Activated T-cell treated with anti-CD3 and anti-CD28 coated beads, Interleukin-2, amount 50 U/mL, for 24 hours (primary cell): ENCODE results near the gene RTN4RL1.
A peak's percentile ranks its signal among the peaks of the same experiment; 100 is the strongest.
"Not testable (repeated sequence)": the region's sequence is repeated elsewhere in the genome, so short reads cannot be mapped to it uniquely, and the experiment has no call there.

ENCODE experiments used
- DNase-seq: peaks from one replicate; pipeline ENCODE4 v3.0.0-alpha.2; 2020
- H3K27ac Mint-ChIP-seq: 2 replicates; pipeline ENCODE4 v1.8.0; 2020; ENCODE audit warnings: mild to moderate bottlenecking, mixed read lengths
- H3K27me3 Mint-ChIP-seq: 2 replicates; pipeline ENCODE4 v1.8.0; 2020; ENCODE audit warnings: mixed read lengths
- H3K36me3 Mint-ChIP-seq: 2 replicates; pipeline ENCODE4 v1.8.0; 2020; ENCODE audit warnings: low read depth, mixed read lengths
- H3K4me1 Mint-ChIP-seq: 2 replicates; pipeline ENCODE4 v1.8.0; 2020; ENCODE audit warnings: low read depth, mixed read lengths
- H3K4me3 Mint-ChIP-seq: 2 replicates; pipeline ENCODE4 v1.8.0; 2020; ENCODE audit warnings: mild to moderate bottlenecking, moderate library complexity, mixed read lengths
- H3K9me3 Mint-ChIP-seq: 2 replicates; pipeline ENCODE4 v1.8.0; 2020; ENCODE audit warnings: mixed read lengths

The RTN4RL1 gene

GRCh38 chr17:2013220-2013993, 11.7 kb downstream of the RTN4RL1 start:
- H3K27me3 Mint-ChIP-seq, H3K27ac Mint-ChIP-seq, H3K4me1 Mint-ChIP-seq, H3K4me3 Mint-ChIP-seq, DNase-seq, H3K36me3 Mint-ChIP-seq, H3K9me3 Mint-ChIP-seq: not testable (repeated sequence)

DNA sequence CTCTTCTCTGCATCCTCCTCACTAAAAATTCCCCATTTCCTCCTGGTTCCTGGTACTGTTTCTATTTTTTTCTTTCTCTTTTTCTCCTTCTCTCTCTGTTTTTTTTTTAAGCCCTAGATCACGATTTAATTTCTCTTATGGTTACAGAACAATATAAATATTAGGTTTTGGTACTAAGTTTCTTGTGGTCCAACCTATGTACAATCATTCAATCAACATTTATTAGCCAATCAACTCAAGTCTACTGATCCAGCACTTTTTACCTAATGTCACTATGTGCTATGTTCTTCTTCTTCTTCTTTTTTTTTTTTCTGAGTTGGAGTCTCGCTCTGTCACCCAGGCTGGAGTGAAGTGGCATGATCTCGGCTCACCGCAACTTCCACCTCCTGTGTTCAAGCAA, 12.6 kb downstream of the RTN4RL1 start:
- Mint-ChIP-seq H3K4me1 (no peaks in the 10 kb centered on the region), H3K27ac (no peak overlapping the region), H3K36me3 (no peaks in the 10 kb centered on the region), H3K9me3 (no peaks in the 10 kb centered on the region), H3K27me3 (peaks cover 7% of the 10 kb centered on the region), H3K4me3 (no peak overlapping the region)
- DNase-seq = no peak

DNA sequence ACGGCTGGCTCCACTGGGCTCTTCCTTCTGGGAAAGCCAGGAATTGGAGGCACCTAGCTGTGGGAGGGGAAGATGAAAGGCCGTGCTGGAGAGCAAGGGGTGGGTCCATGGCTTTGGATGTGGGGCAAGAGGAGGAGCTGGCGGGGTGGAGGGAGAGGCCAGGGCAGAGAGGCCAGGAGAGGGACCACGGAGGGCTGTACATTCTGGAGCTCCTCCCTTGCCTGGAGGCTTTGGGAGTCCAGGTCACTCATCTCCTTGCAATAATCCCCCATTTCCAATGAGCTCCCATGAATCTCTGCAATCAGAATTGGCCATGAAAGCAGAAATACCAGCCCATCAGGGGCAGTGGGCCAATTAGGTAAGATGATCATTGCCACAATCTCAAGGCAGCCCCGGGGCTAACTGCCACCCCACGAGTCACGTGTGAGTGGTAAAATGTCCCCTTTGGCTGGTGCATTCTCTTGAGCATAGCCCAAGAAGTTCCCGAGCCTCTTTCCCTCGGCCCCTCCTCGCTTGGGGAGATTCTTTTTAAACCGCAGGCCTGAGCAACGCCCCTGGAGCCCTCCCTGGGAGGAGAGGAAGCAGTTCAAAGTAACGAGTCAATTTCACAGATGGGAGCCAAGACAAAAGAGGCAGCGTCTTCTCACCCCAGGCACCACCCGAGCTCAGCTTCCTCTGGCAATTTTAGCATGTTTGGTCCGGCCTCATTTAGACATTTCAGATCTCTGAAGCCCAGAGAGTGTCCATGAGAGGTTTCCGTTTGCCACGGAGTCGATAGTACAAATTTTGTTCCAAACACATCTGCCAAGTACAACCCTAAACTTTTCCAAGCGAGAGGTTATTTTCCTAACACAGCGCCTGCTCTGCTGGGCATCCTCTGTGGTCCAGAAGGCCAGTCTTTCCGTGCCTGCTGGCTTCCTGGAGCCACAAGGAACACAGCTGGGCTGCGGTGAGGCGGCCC, 13.4 kb downstream of the RTN4RL1 start:
- Mint-ChIP-seq H3K4me3 (no peak overlapping the region), H3K9me3 (no peaks in the 10 kb centered on the region), H3K4me1 (no peaks in the 10 kb centered on the region), H3K27me3 (peaks cover 7% of the 10 kb centered on the region), H3K27ac (no peak overlapping the region), H3K36me3 (no peaks in the 10 kb centered on the region)
- DNase-seq = no peak

- no peaks in the 10 kb centered on the region for H3K9me3 Mint-ChIP-seq
- H3K4me1 Mint-ChIP-seq = no peaks in the 10 kb centered on the region
- no peak overlapping the region for H3K4me3 Mint-ChIP-seq
Observed at GRCh38 chr17:2009737-2010136, 15.4 kb downstream of the RTN4RL1 start.

DNA sequence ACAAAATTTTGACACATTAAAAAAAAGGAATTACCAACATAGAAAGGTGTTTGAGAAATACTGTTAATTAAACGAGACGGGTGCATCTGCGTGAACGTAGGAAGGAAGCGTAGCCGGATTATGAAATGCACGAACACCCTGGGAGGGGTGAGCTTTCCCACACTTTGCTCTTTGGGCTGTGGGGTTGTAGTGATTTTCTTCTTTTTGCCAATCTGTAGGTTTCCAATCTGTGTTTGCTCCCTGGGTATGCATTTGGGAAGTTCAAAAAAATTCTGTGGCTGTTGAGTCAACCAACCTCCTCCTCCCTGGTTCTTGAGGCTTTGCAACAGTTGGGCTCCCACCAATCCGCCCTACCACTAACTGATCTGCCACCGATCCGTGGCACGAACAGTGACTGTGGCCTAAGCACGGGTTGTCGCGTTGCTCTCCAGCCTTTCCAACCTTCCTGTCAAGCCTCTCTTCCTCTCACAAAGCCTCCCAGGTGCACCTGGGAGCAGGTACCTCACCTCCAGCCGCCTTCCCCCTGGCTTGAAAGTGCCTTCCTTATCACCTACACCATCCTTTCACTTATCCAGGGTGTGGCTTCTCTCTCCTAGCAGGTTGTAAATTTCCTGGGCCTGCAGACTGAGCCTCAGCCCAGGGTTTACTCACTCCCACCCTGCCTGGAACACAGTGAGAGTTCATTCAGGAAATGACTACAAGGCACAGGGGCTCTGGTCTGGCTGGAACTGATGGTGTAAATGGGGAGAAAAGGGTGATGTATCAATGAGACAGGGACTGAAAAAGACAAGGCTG, 16.6 kb downstream of the RTN4RL1 start:
- Mint-ChIP-seq H3K4me3 (no peak overlapping the region), H3K4me1 (no peaks in the 10 kb centered on the region), H3K27ac (no peak overlapping the region)

More at GRCh38 chr17:2009737-2010136, 15.4 kb downstream of the RTN4RL1 start:
- Mint-ChIP-seq H3K27me3 (peaks cover 7% of the 10 kb centered on the region), H3K36me3 (no peaks in the 10 kb centered on the region), H3K27ac (no peak overlapping the region)
- DNase-seq = no peak

GRCh38 chr17:2004435-2004952, 20.6 kb downstream of the RTN4RL1 start:
- Mint-ChIP-seq H3K4me1 (no peaks in the 10 kb centered on the region), H3K36me3 (no peaks in the 10 kb centered on the region), H3K27ac (no peak overlapping the region), H3K4me3 (no peak overlapping the region), H3K27me3 (peaks cover 11% of the 10 kb centered on the region), H3K9me3 (no peaks in the 10 kb centered on the region)
- DNase-seq = no peak

More for the DNA sequence above, 16.6 kb downstream of the RTN4RL1 start:
- H3K36me3 Mint-ChIP-seq = no peaks in the 10 kb centered on the region
- no peaks in the 10 kb centered on the region for H3K9me3 Mint-ChIP-seq
- peaks cover 7% of the 10 kb centered on the region for H3K27me3 Mint-ChIP-seq
- no peak for DNase-seq

DNA sequence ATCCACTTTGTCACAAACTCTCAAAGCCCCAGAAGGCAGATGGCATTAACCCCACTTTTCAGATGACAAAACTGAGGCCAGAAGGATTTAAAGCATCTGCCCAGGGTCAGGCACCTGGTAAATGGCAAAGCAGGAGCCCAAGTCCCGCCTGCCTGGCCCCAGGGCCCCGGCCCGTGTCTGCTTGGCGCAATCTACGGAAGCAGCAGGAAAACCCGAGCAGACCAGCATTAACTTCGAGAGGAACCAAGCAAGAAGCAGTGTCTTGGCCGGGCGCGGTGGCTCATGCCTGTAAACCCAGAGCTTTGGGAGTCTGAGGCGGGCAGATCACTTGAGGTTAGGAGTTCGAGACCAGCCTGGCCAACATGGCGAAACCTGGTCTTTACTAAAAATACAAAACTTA, 21.6 kb downstream of the RTN4RL1 start:
- Mint-ChIP-seq H3K9me3 (no peaks in the 10 kb centered on the region), H3K27me3 (peaks cover 20% of the 10 kb centered on the region), H3K36me3 (no peaks in the 10 kb centered on the region), H3K4me1 (no peaks in the 10 kb centered on the region), H3K4me3 (no peak overlapping the region), H3K27ac (no peak overlapping the region)
- no peak for DNase-seq

DNA sequence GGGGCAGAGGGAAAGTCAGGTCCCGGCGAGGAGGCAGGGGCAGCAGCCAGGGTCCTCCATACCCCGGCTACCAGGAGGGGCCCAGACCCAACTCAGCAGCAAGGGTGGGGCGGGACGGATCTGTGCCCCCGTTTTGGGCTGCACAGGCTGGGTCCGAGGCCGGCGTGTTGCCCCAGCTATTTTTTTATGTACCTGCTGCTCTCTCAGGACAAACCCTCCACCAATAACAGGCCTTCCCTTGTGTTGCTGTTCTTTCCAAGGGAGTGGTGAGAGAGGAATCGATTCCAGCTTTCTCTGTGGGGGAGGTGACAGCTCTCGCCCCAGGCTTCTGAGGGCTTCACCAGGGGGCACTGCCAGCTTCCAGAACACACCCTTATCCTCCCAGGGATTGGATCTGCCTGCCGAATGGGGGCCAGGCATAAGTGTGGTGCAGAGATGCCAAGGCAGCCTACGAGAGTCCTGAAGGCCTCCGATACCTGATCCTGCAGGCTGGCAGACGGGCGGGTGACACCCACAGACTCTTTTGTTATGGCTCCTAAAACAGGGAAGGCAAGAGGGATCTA, 22.3 kb downstream of the RTN4RL1 start:
- Mint-ChIP-seq H3K27me3 (peaks cover 20% of the 10 kb centered on the region), H3K36me3 (no peaks in the 10 kb centered on the region), H3K4me1 (no peaks in the 10 kb centered on the region), H3K4me3 (no peak overlapping the region), H3K27ac (no peak overlapping the region), H3K9me3 (no peaks in the 10 kb centered on the region)
- DNase-seq = no peak

GRCh38 chr17:1999557-2000251, 25.4 kb downstream of the RTN4RL1 start:
- no peak overlapping the region for H3K27ac Mint-ChIP-seq
- H3K27me3 Mint-ChIP-seq = peaks cover 36% of the 10 kb centered on the region
- H3K4me1 Mint-ChIP-seq = no peaks in the 10 kb centered on the region
- no peaks in the 10 kb centered on the region for H3K36me3 Mint-ChIP-seq
- no peak overlapping the region for H3K4me3 Mint-ChIP-seq
- DNase-seq = no peak
- no peaks in the 10 kb centered on the region for H3K9me3 Mint-ChIP-seq

DNA sequence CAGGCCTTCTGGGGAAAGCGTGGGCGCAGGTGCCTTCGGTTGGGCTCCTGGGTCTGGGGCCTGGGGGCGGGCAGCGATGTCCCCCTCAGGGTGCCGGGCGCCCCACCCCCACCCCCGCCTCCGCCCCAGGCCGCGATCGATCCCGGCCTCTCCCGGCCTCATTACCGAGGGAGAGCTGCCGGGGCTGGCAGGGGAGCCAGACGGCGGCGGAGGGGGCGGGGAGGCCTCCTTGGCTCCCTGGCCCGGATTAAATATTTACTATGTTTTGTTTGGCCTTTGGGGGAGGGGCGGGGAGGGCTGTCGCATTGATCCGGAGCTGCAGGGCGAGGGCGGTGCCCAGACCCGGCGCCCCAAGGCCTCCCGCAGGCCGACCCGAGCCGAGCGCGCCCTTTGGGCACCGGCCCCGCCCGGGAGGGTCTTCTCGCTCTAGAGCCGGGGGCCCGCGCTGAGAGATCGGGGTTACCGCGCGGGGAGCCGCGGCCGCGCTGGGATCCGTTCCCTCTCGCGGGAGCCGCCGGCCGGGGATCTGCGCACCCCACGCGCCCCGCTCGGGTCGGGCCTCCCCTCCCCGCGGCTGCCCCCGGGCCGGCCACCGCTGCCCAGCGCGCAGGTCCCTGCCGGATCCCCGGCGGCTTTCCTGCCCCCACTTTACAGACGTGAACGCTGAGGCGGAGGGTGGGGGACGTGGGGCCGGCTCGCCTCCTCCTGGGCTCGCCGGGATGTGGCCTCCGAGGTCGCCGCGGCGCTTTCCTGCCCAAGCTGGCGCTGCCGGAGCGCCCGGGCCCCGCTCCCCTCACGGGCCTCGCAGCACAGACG, 27.0 kb downstream of the RTN4RL1 start:
- H3K4me1 Mint-ChIP-seq = no peaks in the 10 kb centered on the region
- H3K9me3 Mint-ChIP-seq = no peaks in the 10 kb centered on the region
- peak; percentile 35 for DNase-seq
- no peak overlapping the region for H3K27ac Mint-ChIP-seq
- no peak overlapping the region for H3K4me3 Mint-ChIP-seq
- H3K36me3 Mint-ChIP-seq = no peaks in the 10 kb centered on the region
- H3K27me3 Mint-ChIP-seq = peaks cover 36% of the 10 kb centered on the region

- Mint-ChIP-seq H3K27ac (no peak overlapping the region), H3K4me3 (no peak overlapping the region), H3K27me3 (peaks cover 36% of the 10 kb centered on the region), H3K36me3 (no peaks in the 10 kb centered on the region), H3K9me3 (no peaks in the 10 kb centered on the region), H3K4me1 (no peaks in the 10 kb centered on the region)
- DNase-seq = no peak
Observed at GRCh38 chr17:1997289-1997926, 27.7 kb downstream of the RTN4RL1 start.

DNA sequence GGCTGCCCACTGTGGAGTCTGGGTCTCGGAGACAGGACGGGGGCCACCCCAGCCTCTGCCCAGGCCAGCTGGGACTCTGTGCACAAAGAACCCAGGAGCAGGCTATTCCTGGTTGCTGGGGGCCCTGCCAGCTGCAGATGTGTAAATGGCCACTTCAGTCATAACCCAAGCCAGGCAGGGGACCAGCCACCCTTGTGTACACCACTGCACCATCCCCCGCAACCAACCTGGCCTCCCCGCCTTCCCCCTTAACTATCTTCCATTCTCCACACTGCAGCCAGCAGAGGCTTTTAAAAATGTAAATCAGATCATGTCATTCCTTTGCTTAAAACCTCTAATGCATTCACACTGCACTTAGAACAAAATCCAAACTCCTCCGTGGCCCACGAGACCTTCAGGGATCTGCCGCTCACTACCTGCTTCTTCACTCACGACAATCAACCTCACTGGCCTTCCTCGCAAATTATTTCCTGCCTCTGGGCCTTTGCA, 28.3 kb downstream of the RTN4RL1 start:
- Mint-ChIP-seq H3K9me3 (no peaks in the 10 kb centered on the region), H3K27me3 (peaks cover 36% of the 10 kb centered on the region), H3K27ac (no peak overlapping the region), H3K36me3 (no peaks in the 10 kb centered on the region), H3K4me1 (no peaks in the 10 kb centered on the region), H3K4me3 (no peak overlapping the region)
- DNase-seq = no peak
